GM23338 (cell line): ENCODE measurements around the gene EFCAB6. TPM values are rescaled to one million over a fixed set of nuclear protein-coding genes. Genes with fewer than 3 reads are reported as not detected.

Experiments used
- ATAC-seq: fragments of 200-7000 bp; cut with Tn5 transposase; 3 replicates; pipeline ENCODE4 v1.9.1; 2020
- DNase-seq: peaks from one replicate; pipeline ENCODE4 v3.0.0-alpha.2; 2015; ENCODE audit warnings: low spot score
- H2AFZ ChIP-seq: fragments of 200-600 bp; sonication (generic); 2 replicates; pipeline ENCODE4 v1.8.0; 2016; ENCODE audit warnings: antibody characterized with exemption, mild to moderate bottlenecking, moderate library complexity
- H3F3A ChIP-seq: fragments of 200-600 bp; sonication (generic); replicated peaks from 2 replicates; pipeline ENCODE4 v1.8.0; 2017; ENCODE audit warnings: antibody characterized with exemption, mixed run types, low read depth
- H3K27ac ChIP-seq: fragments of 200-600 bp; sonication (generic); 2 replicates; pipeline ENCODE4 v1.6.1; 2016; ENCODE audit warnings: low read depth
- H3K27me3 ChIP-seq: fragments of 200-600 bp; sonication (generic); 2 replicates; pipeline ENCODE4 v1.8.0; 2016; ENCODE audit warnings: mild to moderate bottlenecking, mixed run types, moderate library complexity; ENCODE audit not compliant: insufficient read depth
- H3K36me3 ChIP-seq: fragments of 200-600 bp; sonication (generic); 2 replicates; pipeline ENCODE4 v1.8.0; 2016; ENCODE audit warnings: mild to moderate bottlenecking; ENCODE audit not compliant: insufficient read depth
- H3K4me1 ChIP-seq: fragments of 200-600 bp; sonication (generic); 2 replicates; pipeline ENCODE4 v1.8.0; 2016; ENCODE audit warnings: mild to moderate bottlenecking, moderate library complexity; ENCODE audit not compliant: insufficient read depth
- H3K4me2 ChIP-seq: fragments of 200-600 bp; sonication (generic); 2 replicates; pipeline ENCODE4 v1.7.1; 2017; ENCODE audit warnings: mixed run types
- H3K4me3 ChIP-seq: fragments of 200-600 bp; sonication (generic); 2 replicates; pipeline ENCODE4 v1.6.1; 2016; ENCODE audit warnings: mixed run types
- H3K79me2 ChIP-seq: fragments of 200-600 bp; sonication (generic); replicated peaks from 2 replicates; pipeline ENCODE4 v1.8.0; 2017; ENCODE audit warnings: mild to moderate bottlenecking; ENCODE audit not compliant: insufficient read depth
- H3K9me2 ChIP-seq: fragments of 200-600 bp; sonication (generic); 2 replicates; pipeline ENCODE4 v1.8.0; 2017; ENCODE audit not compliant: insufficient read depth
- H4K20me1 ChIP-seq: fragments of 200-600 bp; sonication (generic); replicated peaks from 2 replicates; pipeline ENCODE4 v1.8.0; 2017; ENCODE audit warnings: mild to moderate bottlenecking; ENCODE audit not compliant: insufficient read depth
- H3K27ac Mint-ChIP-seq: 2 replicates; pipeline ENCODE4 v1.8.0; 2020; ENCODE audit warnings: inconsistent platforms, mild to moderate bottlenecking, moderate library complexity, mixed read lengths
- H3K27me3 Mint-ChIP-seq: 3 replicates; pipeline ENCODE4 v1.8.0; 2022; ENCODE audit warnings: low read depth, mild to moderate bottlenecking, moderate library complexity, mixed read lengths, inconsistent platforms; ENCODE audit not compliant: insufficient read depth, poor library complexity
- H3K36me3 Mint-ChIP-seq: 3 replicates; pipeline ENCODE4 v1.8.0; 2021; ENCODE audit warnings: low read depth, mild to moderate bottlenecking, inconsistent platforms, moderate library complexity, mixed read lengths
- H3K4me1 Mint-ChIP-seq: 3 replicates; pipeline ENCODE4 v1.8.0; 2020; ENCODE audit warnings: mild to moderate bottlenecking, inconsistent platforms, mixed read lengths
- H3K4me3 Mint-ChIP-seq: 3 replicates; pipeline ENCODE4 v1.8.0; 2021; ENCODE audit warnings: moderate library complexity, mild to moderate bottlenecking, inconsistent platforms, mixed read lengths
- H3K9me3 Mint-ChIP-seq: 3 replicates; pipeline ENCODE4 v1.8.0; 2020; ENCODE audit warnings: moderate library complexity, mild to moderate bottlenecking, inconsistent platforms, mixed read lengths
- EZH2 ChIP-seq: fragments of 200-600 bp; sonication (generic); IDR thresholded peaks from one replicate; pipeline ENCODE4 v1.8.0; 2017; ENCODE audit warnings: antibody characterized with exemption, mild to moderate bottlenecking, low read depth; ENCODE audit not compliant: unreplicated experiment
- EZH2phosphoT487 ChIP-seq: fragments of 200-600 bp; sonication (generic); IDR thresholded peaks from one replicate; pipeline ENCODE4 v1.8.1; 2018; ENCODE audit warnings: antibody characterized with exemption; ENCODE audit not compliant: unreplicated experiment
- JUNB ChIP-seq: IDR thresholded peaks from one replicate; pipeline ENCODE4 v1.6.1; 2016; ENCODE audit warnings: antibody characterized with exemption; ENCODE audit not compliant: unreplicated experiment
- POLR2AphosphoS5 ChIP-seq: IDR thresholded peaks from 2 replicates; pipeline ENCODE4 v1.6.1; 2016; ENCODE audit warnings: antibody characterized with exemption, low read depth
- STAT1 ChIP-seq: IDR thresholded peaks from one replicate; pipeline ENCODE4 v1.6.1; 2016; ENCODE audit warnings: antibody characterized with exemption; ENCODE audit not compliant: unreplicated experiment
- ZNF114 ChIP-seq: fragments of 250-450 bp; sonication (Bioruptor Pico); IDR thresholded peaks from 2 replicates; pipeline ENCODE4 v1.5.0; 2020; ENCODE audit warnings: mild to moderate bottlenecking, moderate library complexity
- ZNF331 ChIP-seq: fragments of 250-450 bp; sonication (Bioruptor Pico); IDR thresholded peaks from 2 replicates; pipeline ENCODE4 v1.5.0; 2020; ENCODE audit warnings: low read depth, mild to moderate bottlenecking, moderate library complexity
- polyA plus RNA-seq: library from polyadenylated mRNA; unstranded; fragments of >200 nt; fragmentation: Nextera tagmentation; extraction: Ambion mirVana; gene quantifications from 2 replicates; pipeline ENCODE4 v1.2.1, GENCODE V29; 2016
- total RNA-seq: library from RNA; depleted of rRNA; stranded (reverse); fragments of >200 nt; shearing (Covaris generic); gene quantifications from 2 replicates; pipeline ENCODE4 v1.2.3, GENCODE V29; 2014
- TF ChIP-seq, protein P1 (sequence below): fragments of 250-450 bp; sonication (Bioruptor Pico); IDR thresholded peaks from 2 replicates; pipeline ENCODE4 v1.5.0; 2020; ENCODE audit warnings: mild to moderate bottlenecking, moderate library complexity
- TF ChIP-seq, protein P2 (sequence below), 2 experiments: fragments of 200-600 bp in 1 of 2; sonication (generic) in 1 of 2; conservative IDR thresholded peaks; 2 replicates each; pipeline versions ENCODE4 v1.5.1 to v1.6.1; 2016 to 2017; ENCODE audit warnings: antibody characterized with exemption in 2 of 2, low read depth in 2 of 2, mild to moderate bottlenecking in 2 of 2, moderate library complexity in 1 of 2
- TF ChIP-seq, protein P3 (sequence below): IDR thresholded peaks from one replicate; pipeline ENCODE4 v1.6.1; 2018; ENCODE audit warnings: antibody characterized with exemption; ENCODE audit not compliant: unreplicated experiment

The EFCAB6 gene
- total and polyA plus RNA-seq, 2 experiments from 2014 or later = 1.1 to 1.8 TPM

DNA sequence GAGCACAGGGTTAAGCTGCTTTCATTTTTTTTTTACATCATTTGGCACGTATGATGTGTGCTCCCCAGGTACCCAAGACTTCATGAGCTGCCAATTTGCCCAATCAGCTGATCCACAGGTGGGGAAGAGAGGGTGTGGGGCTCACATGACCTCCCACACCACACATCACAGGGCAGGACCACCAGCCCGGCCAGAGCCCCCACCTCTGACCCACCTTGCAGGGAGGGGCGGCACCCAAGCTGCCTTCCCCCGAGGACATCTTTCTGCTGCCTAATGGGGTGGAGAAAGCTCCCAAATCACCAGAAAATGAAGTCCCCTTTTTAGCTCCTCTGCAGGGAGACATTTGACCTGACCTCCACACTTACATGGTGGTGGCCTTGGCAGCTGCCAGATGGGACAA is 280.5 kb downstream of the EFCAB6 start (continued):
- TF ChIP-seq, protein P1, sequence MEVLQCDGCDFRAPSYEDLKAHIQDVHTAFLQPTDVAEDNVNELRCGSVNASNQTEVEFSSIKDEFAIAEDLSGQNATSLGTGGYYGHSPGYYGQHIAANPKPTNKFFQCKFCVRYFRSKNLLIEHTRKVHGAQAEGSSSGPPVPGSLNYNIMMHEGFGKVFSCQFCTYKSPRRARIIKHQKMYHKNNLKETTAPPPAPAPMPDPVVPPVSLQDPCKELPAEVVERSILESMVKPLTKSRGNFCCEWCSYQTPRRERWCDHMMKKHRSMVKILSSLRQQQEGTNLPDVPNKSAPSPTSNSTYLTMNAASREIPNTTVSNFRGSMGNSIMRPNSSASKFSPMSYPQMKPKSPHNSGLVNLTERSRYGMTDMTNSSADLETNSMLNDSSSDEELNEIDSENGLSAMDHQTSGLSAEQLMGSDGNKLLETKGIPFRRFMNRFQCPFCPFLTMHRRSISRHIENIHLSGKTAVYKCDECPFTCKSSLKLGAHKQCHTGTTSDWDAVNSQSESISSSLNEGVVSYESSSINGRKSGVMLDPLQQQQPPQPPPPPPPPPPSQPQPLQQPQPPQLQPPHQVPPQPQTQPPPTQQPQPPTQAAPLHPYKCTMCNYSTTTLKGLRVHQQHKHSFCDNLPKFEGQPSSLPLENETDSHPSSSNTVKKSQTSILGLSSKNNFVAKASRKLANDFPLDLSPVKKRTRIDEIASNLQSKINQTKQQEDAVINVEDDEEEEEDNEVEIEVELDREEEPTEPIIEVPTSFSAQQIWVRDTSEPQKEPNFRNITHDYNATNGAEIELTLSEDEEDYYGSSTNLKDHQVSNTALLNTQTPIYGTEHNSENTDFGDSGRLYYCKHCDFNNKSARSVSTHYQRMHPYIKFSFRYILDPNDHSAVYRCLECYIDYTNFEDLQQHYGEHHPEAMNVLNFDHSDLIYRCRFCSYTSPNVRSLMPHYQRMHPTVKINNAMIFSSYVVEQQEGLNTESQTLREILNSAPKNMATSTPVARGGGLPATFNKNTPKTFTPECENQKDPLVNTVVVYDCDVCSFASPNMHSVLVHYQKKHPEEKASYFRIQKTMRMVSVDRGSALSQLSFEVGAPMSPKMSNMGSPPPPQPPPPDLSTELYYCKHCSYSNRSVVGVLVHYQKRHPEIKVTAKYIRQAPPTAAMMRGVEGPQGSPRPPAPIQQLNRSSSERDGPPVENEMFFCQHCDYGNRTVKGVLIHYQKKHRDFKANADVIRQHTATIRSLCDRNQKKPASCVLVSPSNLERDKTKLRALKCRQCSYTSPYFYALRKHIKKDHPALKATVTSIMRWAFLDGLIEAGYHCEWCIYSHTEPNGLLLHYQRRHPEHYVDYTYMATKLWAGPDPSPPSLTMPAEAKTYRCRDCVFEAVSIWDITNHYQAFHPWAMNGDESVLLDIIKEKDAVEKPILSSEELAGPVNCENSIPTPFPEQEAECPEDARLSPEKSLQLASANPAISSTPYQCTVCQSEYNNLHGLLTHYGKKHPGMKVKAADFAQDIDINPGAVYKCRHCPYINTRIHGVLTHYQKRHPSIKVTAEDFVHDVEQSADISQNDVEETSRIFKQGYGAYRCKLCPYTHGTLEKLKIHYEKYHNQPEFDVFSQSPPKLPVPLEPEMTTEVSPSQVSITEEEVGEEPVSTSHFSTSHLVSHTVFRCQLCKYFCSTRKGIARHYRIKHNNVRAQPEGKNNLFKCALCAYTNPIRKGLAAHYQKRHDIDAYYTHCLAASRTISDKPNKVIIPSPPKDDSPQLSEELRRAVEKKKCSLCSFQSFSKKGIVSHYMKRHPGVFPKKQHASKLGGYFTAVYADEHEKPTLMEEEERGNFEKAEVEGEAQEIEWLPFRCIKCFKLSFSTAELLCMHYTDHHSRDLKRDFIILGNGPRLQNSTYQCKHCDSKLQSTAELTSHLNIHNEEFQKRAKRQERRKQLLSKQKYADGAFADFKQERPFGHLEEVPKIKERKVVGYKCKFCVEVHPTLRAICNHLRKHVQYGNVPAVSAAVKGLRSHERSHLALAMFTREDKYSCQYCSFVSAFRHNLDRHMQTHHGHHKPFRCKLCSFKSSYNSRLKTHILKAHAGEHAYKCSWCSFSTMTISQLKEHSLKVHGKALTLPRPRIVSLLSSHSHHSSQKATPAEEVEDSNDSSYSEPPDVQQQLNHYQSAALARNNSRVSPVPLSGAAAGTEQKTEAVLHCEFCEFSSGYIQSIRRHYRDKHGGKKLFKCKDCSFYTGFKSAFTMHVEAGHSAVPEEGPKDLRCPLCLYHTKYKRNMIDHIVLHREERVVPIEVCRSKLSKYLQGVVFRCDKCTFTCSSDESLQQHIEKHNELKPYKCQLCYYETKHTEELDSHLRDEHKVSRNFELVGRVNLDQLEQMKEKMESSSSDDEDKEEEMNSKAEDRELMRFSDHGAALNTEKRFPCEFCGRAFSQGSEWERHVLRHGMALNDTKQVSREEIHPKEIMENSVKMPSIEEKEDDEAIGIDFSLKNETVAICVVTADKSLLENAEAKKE (CRISPR knock-in tag) = no peak
- TF ChIP-seq ZNF331 (CRISPR knock-in tag) (no peak), ZNF114 (CRISPR knock-in tag) (no peak), EZH2 (no peak), POLR2AphosphoS5 (no peak)
- TF ChIP-seq, protein P2, sequence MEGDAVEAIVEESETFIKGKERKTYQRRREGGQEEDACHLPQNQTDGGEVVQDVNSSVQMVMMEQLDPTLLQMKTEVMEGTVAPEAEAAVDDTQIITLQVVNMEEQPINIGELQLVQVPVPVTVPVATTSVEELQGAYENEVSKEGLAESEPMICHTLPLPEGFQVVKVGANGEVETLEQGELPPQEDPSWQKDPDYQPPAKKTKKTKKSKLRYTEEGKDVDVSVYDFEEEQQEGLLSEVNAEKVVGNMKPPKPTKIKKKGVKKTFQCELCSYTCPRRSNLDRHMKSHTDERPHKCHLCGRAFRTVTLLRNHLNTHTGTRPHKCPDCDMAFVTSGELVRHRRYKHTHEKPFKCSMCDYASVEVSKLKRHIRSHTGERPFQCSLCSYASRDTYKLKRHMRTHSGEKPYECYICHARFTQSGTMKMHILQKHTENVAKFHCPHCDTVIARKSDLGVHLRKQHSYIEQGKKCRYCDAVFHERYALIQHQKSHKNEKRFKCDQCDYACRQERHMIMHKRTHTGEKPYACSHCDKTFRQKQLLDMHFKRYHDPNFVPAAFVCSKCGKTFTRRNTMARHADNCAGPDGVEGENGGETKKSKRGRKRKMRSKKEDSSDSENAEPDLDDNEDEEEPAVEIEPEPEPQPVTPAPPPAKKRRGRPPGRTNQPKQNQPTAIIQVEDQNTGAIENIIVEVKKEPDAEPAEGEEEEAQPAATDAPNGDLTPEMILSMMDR (conservative IDR thresholded peaks at IDR 0.05; ENCODE audit: low read depth in 2 of 2) = no peak

DNA sequence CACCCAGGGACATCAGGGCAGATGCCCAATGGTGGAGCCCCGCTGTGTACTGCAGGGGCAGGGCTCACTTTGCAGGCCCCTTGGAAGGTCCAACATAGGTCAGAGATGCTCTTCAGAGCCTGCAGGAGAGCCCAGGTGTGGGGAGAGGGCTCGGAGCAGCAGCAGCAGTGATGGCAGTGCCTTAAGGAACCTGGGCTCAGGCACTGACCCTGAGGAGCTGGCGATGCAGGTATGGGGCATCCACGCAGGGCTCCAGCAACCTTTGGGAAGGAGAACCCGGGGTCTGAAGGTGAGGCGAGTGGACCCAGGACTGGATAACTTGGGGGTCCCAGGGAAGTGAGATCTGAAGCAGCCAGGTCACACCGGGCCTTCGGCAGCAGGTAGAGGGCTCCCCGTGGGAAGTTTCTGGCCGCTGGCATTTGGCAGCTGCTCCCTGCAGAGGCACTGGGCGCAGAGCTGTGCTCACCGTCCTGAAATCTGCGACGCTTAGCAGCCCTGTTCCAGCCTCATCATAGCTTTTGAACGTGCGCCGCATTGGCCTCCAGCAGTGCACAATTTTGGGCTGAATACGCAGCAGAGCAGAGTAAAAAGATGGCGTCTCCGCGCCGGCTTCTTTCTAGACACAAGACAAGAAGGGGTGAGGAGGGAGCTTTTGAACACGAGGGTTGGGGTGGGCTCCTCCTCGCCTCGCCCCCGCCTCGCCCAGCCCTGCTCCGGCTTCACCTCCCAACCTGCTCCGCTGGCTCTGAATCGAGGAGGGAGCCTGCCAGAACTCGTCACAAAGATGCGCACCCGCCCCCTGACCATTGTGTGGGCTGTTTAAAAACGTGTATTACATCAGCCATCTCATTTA is 281.5 kb downstream of the EFCAB6 start:
- peak; percentile 23; the same call in 1 of the 3 replicates for ATAC-seq
- H3K4me2 ChIP-seq = no peak overlapping the region
- TF ChIP-seq EZH2phosphoT487 = no peak
- TF ChIP-seq, protein P3, sequence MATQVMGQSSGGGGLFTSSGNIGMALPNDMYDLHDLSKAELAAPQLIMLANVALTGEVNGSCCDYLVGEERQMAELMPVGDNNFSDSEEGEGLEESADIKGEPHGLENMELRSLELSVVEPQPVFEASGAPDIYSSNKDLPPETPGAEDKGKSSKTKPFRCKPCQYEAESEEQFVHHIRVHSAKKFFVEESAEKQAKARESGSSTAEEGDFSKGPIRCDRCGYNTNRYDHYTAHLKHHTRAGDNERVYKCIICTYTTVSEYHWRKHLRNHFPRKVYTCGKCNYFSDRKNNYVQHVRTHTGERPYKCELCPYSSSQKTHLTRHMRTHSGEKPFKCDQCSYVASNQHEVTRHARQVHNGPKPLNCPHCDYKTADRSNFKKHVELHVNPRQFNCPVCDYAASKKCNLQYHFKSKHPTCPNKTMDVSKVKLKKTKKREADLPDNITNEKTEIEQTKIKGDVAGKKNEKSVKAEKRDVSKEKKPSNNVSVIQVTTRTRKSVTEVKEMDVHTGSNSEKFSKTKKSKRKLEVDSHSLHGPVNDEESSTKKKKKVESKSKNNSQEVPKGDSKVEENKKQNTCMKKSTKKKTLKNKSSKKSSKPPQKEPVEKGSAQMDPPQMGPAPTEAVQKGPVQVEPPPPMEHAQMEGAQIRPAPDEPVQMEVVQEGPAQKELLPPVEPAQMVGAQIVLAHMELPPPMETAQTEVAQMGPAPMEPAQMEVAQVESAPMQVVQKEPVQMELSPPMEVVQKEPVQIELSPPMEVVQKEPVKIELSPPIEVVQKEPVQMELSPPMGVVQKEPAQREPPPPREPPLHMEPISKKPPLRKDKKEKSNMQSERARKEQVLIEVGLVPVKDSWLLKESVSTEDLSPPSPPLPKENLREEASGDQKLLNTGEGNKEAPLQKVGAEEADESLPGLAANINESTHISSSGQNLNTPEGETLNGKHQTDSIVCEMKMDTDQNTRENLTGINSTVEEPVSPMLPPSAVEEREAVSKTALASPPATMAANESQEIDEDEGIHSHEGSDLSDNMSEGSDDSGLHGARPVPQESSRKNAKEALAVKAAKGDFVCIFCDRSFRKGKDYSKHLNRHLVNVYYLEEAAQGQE = no peak
- no peak for TF ChIP-seq STAT1
- no peak for TF ChIP-seq JUNB
- no peak for TF ChIP-seq ZNF331 (CRISPR knock-in tag)
- TF ChIP-seq EZH2 = no peak
- H3K36me3 Mint-ChIP-seq = no peaks in the 10 kb centered on the region; the same call in 2 of the 3 replicates
- no peaks in the 10 kb centered on the region for H3K4me1 ChIP-seq
- H4K20me1 ChIP-seq = no peaks in the 10 kb centered on the region
- no peak overlapping the region for H3K4me3 ChIP-seq
- H3K27ac Mint-ChIP-seq = no peak overlapping the region
- H3K27me3 Mint-ChIP-seq = peaks cover 6% of the 10 kb centered on the region
- peak; percentile 24 for DNase-seq
- no peaks in the 10 kb centered on the region for H3K79me2 ChIP-seq
- no peak overlapping the region for H3K4me3 Mint-ChIP-seq
- H2AFZ ChIP-seq = peak overlapping the region; percentile 72
- H3K9me3 Mint-ChIP-seq = no peaks in the 10 kb centered on the region; the same call in 2 of the 3 replicates
- H3F3A ChIP-seq = no peaks in the 10 kb centered on the region
- no peaks in the 10 kb centered on the region for H3K9me2 ChIP-seq
- no peaks in the 10 kb centered on the region for H3K27me3 ChIP-seq
- H3K27ac ChIP-seq = no peak overlapping the region
- peaks cover 6% of the 10 kb centered on the region for H3K4me1 Mint-ChIP-seq
- H3K36me3 ChIP-seq = no peaks in the 10 kb centered on the region
